G401 (cell line): Measurements from ENCODE around the gene CD300LD. TPM values are rescaled to one million over a fixed set of nuclear protein-coding genes. Genes with fewer than 3 reads are reported as not detected.

Source experiments
- total RNA-seq: library from RNA; depleted of rRNA; stranded (reverse); fragments of >200 nt; shearing (Covaris generic); gene quantifications from 2 replicates; pipeline ENCODE4 v1.2.3, GENCODE V29; 2014; rRNA removed

The CD300LD gene
- total RNA-seq, 1 experiment from 2014 or later: not detected

Other genes starting within 250 kb of the CD300LD start
- not detected in 2 replicates for gene BTBD17, start 230.4 kb downstream of the CD300LD start, total RNA-seq
- gene GPR142, start 224.8 kb downstream of the CD300LD start, total RNA-seq: not detected in 2 replicates
- 8.7 and 9.4 TPM in 2 replicates for gene GPRC5C, start 160.2 kb downstream of the CD300LD start, total RNA-seq
- not detected in 2 replicates for gene CD300A, start 125.6 kb downstream of the CD300LD start, total RNA-seq
- gene CD300LB, start 60.8 kb downstream of the CD300LD start, total RNA-seq: not detected in 2 replicates
- gene CD300C, start 46.2 kb downstream of the CD300LD start, total RNA-seq: not detected in 2 replicates
- not detected in 2 replicates for gene CD300H, start 24.8 kb downstream of the CD300LD start, total RNA-seq
- gene CD300E, start 31.5 kb upstream of the CD300LD start, total RNA-seq: not detected in 2 replicates
- not detected in 2 replicates for gene CD300LF, start 120.6 kb upstream of the CD300LD start, total RNA-seq
- gene RAB37, start 145.0 kb upstream of the CD300LD start, total RNA-seq: 1.4 and 4.2 TPM in 2 replicates
- 82.3 and 90.0 TPM in 2 replicates for gene NHERF1, start 156.3 kb upstream of the CD300LD start, total RNA-seq
- 31.0 and 32.7 TPM in 2 replicates for gene NAT9, start 184.1 kb upstream of the CD300LD start, total RNA-seq